ENCODE data around the gene NCOA5. TPM values are rescaled to one million over a fixed set of nuclear protein-coding genes. Genes with fewer than 3 reads are reported as not detected.
A peak's percentile ranks its signal among the peaks of the same experiment; 100 is the strongest.

Gene NCOA5
- polyA plus RNA-seq, 1 donor (not counting 4 experiments of a cell fraction or from before 2014, with no cell fraction given) = 17.6 TPM

DNA sequence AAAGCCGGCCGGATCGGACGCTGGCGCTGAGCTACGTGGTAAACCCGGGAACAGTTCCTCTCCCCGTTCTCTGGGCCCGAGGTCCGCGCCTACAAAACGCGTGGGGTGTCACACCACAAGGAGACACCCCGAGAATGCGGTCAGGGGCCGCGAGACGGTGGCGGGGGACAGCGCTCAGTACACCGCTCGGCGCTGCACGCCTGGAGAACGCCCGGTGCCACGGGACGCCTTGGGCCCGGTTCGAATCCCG lies 670 bp downstream of the NCOA5 start:
- dilution Hi-C loops (cut with MboI; ENCODE audit: extremely low pct_ligation_motif_present, low sequenced_read_pairs) = no loop called here
- H3K9me1 ChIP-seq (ENCODE audit: control insufficient read depth, extremely low read depth, insufficient read depth, low read length) = no peaks in the 10 kb centered on the region
- H2AFZ ChIP-seq (ENCODE audit: control insufficient read depth, low read length) = peak overlapping the region; percentile 90
- peaks cover 22% of the 10 kb centered on the region for H3K4me1 ChIP-seq (ENCODE audit: control insufficient read depth, extremely low read depth, insufficient read depth, low read length)
- peak overlapping the region; percentile 94 for H3K9ac ChIP-seq (ENCODE audit: control insufficient read depth, extremely low read depth, insufficient read depth, low read length)
- peaks cover 6% of the 10 kb centered on the region for H4K20me1 ChIP-seq (ENCODE audit: control insufficient read depth, extremely low read depth, insufficient read depth, low read length)
- H3K4me2 ChIP-seq (ENCODE audit: control insufficient read depth, extremely low read depth, insufficient read depth, low read depth, low read length) = peak overlapping the region; percentile 93
- no peak for TF ChIP-seq EZH2 (IDR thresholded peaks at IDR 0.05; ENCODE audit: low read length)
- H3K9me3 ChIP-seq (ENCODE audit: control insufficient read depth, low read depth, low read length) = no peaks in the 10 kb centered on the region
- H3K79me2 ChIP-seq (ENCODE audit: control insufficient read depth, insufficient read depth, low read length) = peaks cover 53% of the 10 kb centered on the region
- H3K27me3 ChIP-seq (ENCODE audit: control insufficient read depth, extremely low read depth, insufficient read depth, low read length) = no peaks in the 10 kb centered on the region
- peak overlapping the region; percentile 84 for H3K27ac ChIP-seq (ENCODE audit: control insufficient read depth, insufficient read depth, low read length)
- DNase-seq (ENCODE audit: low read depth, low spot score) = no peak
- no peaks in the 10 kb centered on the region for H3K36me3 ChIP-seq (ENCODE audit: control insufficient read depth in 2 of 2, extremely low read depth in 1 of 2, insufficient read depth in 2 of 2, low read length in 2 of 2)
- FAIRE-seq = no peak
- peak overlapping the region; percentile 76 to 91 (median 82) for H3K4me3 ChIP-seq (ENCODE audit: control insufficient read depth in 2 of 3, extremely low read depth in 1 of 3, insufficient read depth in 2 of 3, low read depth in 1 of 3, low read length in 3 of 3)

DNA sequence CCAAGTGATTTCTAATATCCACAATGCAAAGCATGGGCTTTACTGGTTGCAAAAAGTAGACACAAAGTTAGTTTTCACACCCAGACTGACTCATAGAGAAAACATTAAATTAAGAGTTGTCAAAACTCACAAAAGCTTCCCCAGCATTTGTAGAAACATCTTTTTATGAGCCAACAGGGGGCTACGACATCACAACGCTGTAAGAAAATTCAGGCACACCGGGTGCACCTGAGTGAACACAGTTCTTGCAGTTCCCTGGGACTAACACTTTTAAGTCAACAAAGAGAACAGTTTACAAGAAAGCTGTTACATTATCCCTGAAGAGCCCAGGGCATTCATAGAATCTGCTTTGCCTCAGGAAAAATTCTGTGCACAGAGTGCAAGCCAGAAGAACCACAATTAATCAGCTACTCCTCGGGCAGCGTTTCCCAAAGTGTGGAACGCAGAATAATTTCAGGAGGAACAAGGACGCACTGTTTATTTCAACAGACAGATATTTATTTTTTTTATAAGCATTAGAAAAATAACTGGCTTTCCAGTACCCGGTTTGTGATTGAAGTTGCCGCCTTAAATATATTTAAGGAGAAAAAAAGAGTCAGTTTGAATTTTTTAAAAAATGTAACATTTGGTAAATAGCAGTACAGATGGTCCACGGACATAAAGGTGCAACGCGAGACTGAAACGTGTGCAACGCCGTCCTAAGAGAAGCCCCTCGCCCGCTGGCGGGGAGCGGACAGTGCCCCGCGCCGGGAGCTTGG lies 1.2 kb downstream of the NCOA5 start:
- peaks cover 58% of the 10 kb centered on the region for H3K79me2 ChIP-seq (ENCODE audit: control insufficient read depth, insufficient read depth, low read length)
- H3K27me3 ChIP-seq (ENCODE audit: control insufficient read depth, extremely low read depth, insufficient read depth, low read length) = no peaks in the 10 kb centered on the region
- peaks cover 22% of the 10 kb centered on the region for H3K4me1 ChIP-seq (ENCODE audit: control insufficient read depth, extremely low read depth, insufficient read depth, low read length)
- FAIRE-seq (no peak), DNase-seq (ENCODE audit: low read depth, low spot score) (no peak)
- H3K27ac ChIP-seq (ENCODE audit: control insufficient read depth, insufficient read depth, low read length) = peak overlapping the region; percentile 84
- TF ChIP-seq, protein P1, sequence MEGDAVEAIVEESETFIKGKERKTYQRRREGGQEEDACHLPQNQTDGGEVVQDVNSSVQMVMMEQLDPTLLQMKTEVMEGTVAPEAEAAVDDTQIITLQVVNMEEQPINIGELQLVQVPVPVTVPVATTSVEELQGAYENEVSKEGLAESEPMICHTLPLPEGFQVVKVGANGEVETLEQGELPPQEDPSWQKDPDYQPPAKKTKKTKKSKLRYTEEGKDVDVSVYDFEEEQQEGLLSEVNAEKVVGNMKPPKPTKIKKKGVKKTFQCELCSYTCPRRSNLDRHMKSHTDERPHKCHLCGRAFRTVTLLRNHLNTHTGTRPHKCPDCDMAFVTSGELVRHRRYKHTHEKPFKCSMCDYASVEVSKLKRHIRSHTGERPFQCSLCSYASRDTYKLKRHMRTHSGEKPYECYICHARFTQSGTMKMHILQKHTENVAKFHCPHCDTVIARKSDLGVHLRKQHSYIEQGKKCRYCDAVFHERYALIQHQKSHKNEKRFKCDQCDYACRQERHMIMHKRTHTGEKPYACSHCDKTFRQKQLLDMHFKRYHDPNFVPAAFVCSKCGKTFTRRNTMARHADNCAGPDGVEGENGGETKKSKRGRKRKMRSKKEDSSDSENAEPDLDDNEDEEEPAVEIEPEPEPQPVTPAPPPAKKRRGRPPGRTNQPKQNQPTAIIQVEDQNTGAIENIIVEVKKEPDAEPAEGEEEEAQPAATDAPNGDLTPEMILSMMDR (optimal IDR thresholded peaks at IDR 0.05 in 1 of 3, IDR thresholded peaks at IDR 0.05 in 1 of 3, conservative IDR thresholded peaks at IDR 0.05 in 1 of 3; ENCODE audit: extremely low read depth in 1 of 3, insufficient read depth in 2 of 3, low read length in 3 of 3) = no peak
- no peak for TF ChIP-seq EZH2 (IDR thresholded peaks at IDR 0.05; ENCODE audit: low read length)
- H3K4me3 ChIP-seq (ENCODE audit: control insufficient read depth in 2 of 3, extremely low read depth in 1 of 3, insufficient read depth in 2 of 3, low read depth in 1 of 3, low read length in 3 of 3) = peak overlapping the region; percentile 76 to 91 (median 82)
- peaks cover 6% of the 10 kb centered on the region for H4K20me1 ChIP-seq (ENCODE audit: control insufficient read depth, extremely low read depth, insufficient read depth, low read length)
- H2AFZ ChIP-seq (ENCODE audit: control insufficient read depth, low read length) = no peak overlapping the region
- peak overlapping the region; percentile 93 for H3K4me2 ChIP-seq (ENCODE audit: control insufficient read depth, extremely low read depth, insufficient read depth, low read depth, low read length)
- peak overlapping the region; percentile 94 for H3K9ac ChIP-seq (ENCODE audit: control insufficient read depth, extremely low read depth, insufficient read depth, low read length)
- no peaks in the 10 kb centered on the region for H3K9me1 ChIP-seq (ENCODE audit: control insufficient read depth, extremely low read depth, insufficient read depth, low read length)
- H3K36me3 ChIP-seq (ENCODE audit: control insufficient read depth in 2 of 2, extremely low read depth in 1 of 2, insufficient read depth in 2 of 2, low read length in 2 of 2) = no peaks in the 10 kb centered on the region
- dilution Hi-C loops (cut with MboI; ENCODE audit: extremely low pct_ligation_motif_present, low sequenced_read_pairs) = no loop called here
- no peaks in the 10 kb centered on the region for H3K9me3 ChIP-seq (ENCODE audit: control insufficient read depth, low read depth, low read length)

DNA sequence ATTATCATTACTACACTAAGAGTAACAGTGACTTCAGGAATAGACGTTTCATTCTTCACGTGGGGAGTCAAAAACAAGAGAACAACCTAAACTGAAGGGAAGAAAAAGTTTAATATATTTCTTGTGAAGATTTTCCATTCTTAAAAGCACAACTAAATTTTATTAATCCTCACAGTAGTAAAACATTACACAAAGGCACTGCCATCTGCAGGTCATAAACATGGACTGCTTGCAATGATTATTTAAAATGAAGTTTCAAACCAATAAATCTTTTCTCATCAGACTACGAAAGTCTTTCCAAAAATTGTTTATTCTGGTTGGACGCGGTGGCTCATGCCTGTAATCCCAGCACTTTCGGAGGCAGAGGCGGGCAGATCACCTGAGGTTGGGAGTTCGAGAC lies 2.6 kb downstream of the NCOA5 start:
- Histone ChIP-seq H3K79me2 (ENCODE audit: control insufficient read depth, insufficient read depth, low read length) (peaks cover 71% of the 10 kb centered on the region), H3K9ac (ENCODE audit: control insufficient read depth, extremely low read depth, insufficient read depth, low read length) (no peak overlapping the region), H3K27me3 (ENCODE audit: control insufficient read depth, extremely low read depth, insufficient read depth, low read length) (no peaks in the 10 kb centered on the region), H3K4me2 (ENCODE audit: control insufficient read depth, extremely low read depth, insufficient read depth, low read depth, low read length) (no peak overlapping the region), H3K36me3 (ENCODE audit: control insufficient read depth in 2 of 2, extremely low read depth in 1 of 2, insufficient read depth in 2 of 2, low read length in 2 of 2) (no peaks in the 10 kb centered on the region), H3K27ac (ENCODE audit: control insufficient read depth, insufficient read depth, low read length) (no peak overlapping the region), H3K4me1 (ENCODE audit: control insufficient read depth, extremely low read depth, insufficient read depth, low read length) (peaks cover 22% of the 10 kb centered on the region), H3K9me1 (ENCODE audit: control insufficient read depth, extremely low read depth, insufficient read depth, low read length) (no peaks in the 10 kb centered on the region), H3K4me3 (ENCODE audit: control insufficient read depth in 2 of 3, extremely low read depth in 1 of 3, insufficient read depth in 2 of 3, low read depth in 1 of 3, low read length in 3 of 3) (no peak overlapping the region), H4K20me1 (ENCODE audit: control insufficient read depth, extremely low read depth, insufficient read depth, low read length) (peaks cover 9% of the 10 kb centered on the region), H2AFZ (ENCODE audit: control insufficient read depth, low read length) (no peak overlapping the region), H3K9me3 (ENCODE audit: control insufficient read depth, low read depth, low read length) (no peaks in the 10 kb centered on the region)
- DNase-seq (ENCODE audit: low read depth, low spot score) (no peak), FAIRE-seq (no peak)
- dilution Hi-C loops (cut with MboI; ENCODE audit: extremely low pct_ligation_motif_present, low sequenced_read_pairs) = no loop called here
- TF ChIP-seq, protein P1 (optimal IDR thresholded peaks at IDR 0.05 in 1 of 3, IDR thresholded peaks at IDR 0.05 in 1 of 3, conservative IDR thresholded peaks at IDR 0.05 in 1 of 3; ENCODE audit: extremely low read depth in 1 of 3, insufficient read depth in 2 of 3, low read length in 3 of 3) = peak in 2 of 3 experiments; percentile 12 to 32
- no peak for TF ChIP-seq EZH2 (IDR thresholded peaks at IDR 0.05; ENCODE audit: low read length)
